ENCODE data around the gene CREBBP.

Gene CREBBP

GRCh38 chr16:3702082-3702481 is 178.4 kb downstream of the CREBBP start:
- no peak for ATAC-seq

- no peak for ATAC-seq
Measured at GRCh38 chr16:3701531-3701930, 179.0 kb downstream of the CREBBP start.

- ATAC-seq = no peak
Measured at GRCh38 chr16:3698941-3699340, 181.6 kb downstream of the CREBBP start.

- ATAC-seq = no peak
Measured at GRCh38 chr16:3696425-3697218, 183.9 kb downstream of the CREBBP start.

- no peak for ATAC-seq
Measured at GRCh38 chr16:3695610-3696369, 184.7 kb downstream of the CREBBP start.

GRCh38 chr16:3694051-3694450 is 186.5 kb downstream of the CREBBP start:
- no peak for ATAC-seq

- ATAC-seq = no peak
Measured at GRCh38 chr16:3691761-3692160, 188.8 kb downstream of the CREBBP start.

GRCh38 chr16:3690980-3691720 is 189.4 kb downstream of the CREBBP start:
- no peak for ATAC-seq

- peak; percentile 95 for ATAC-seq
Measured at GRCh38 chr16:3690470-3690928, 190.0 kb downstream of the CREBBP start.

- no peak for ATAC-seq
Measured at GRCh38 chr16:3689731-3690130, 190.8 kb downstream of the CREBBP start.

GRCh38 chr16:3687792-3688191 is 192.7 kb downstream of the CREBBP start:
- ATAC-seq = no peak

GRCh38 chr16:3687021-3687420 is 193.5 kb downstream of the CREBBP start:
- ATAC-seq = no peak

- ATAC-seq = no peak
Measured at GRCh38 chr16:3681206-3681605, 199.3 kb downstream of the CREBBP start.

- ATAC-seq = no peak
Measured at GRCh38 chr16:3677994-3678393, 202.5 kb downstream of the CREBBP start.

GRCh38 chr16:3675601-3676130 is 204.8 kb downstream of the CREBBP start:
- no peak for ATAC-seq

Data from activated CD4-positive, CD25-positive, alpha-beta regulatory T cell treated with anti-CD3 and anti-CD28 coated beads, Interleukin-2, amount 50 U/mL, for 24 hours (primary cell).